CD4-positive, alpha-beta T cell treated with Interleukin-1 beta for 1 hour (primary cell): ENCODE results near the gene MAJIN.

Experiments
- DNase-seq, 2 donors: peaks; one replicate each; pipeline ENCODE4 v3.0.0-alpha.2; 2020 to 2022

MAJIN gene

DNA sequence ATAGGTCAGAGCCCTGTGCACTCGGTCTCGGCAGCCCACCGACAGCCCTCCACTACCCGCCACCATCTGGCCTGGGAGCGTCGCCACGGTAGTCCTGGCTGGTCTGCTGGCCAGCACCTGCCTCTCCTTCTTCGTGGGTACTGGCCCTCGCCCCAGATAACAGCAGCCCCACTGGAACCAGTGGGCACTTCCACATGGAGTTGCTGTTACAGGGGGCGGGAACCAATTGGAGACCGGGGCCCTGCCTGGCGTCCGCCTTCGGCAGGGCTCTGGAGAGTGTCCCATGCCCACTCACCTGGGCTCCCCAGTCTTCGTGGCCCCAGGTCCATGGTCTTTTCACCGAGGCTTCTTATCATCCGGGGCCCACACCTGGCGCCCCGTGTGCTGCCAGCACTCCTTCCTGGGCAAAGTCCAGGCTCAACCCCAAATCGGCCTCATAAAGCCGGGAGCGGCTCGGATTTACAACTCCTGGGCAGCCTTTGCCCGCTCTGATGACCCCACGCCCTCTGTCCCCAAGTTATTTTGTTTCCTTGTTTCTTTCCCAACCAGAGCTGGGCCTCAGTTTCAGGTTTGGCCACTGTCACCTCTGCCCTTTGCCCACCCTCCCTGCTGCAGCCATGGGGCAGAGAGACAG lies 80.6 kb downstream of the MAJIN start:
- no peak for DNase-seq

DNA sequence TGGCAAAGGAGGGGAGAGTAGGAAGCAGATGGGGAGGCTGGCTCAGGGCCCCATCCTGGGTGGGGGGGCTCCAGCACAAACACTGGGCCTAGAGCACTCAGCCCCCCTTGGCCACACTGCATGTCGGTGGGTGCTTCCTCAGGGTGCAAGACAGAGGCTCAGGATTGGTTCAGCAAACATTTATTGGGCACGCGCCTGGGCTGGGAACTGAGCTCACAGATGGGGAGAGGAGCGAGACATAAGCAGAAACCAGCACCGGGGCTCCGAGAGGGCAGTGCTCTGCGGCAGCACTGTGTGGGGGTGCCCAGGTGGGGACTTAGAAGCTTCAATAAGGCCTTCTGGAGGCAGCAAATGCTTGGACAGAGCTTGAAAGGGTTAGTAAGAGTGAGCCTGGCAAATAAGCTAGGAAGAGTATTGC lies 81.4 kb downstream of the MAJIN start:
- DNase-seq = no peak

DNA sequence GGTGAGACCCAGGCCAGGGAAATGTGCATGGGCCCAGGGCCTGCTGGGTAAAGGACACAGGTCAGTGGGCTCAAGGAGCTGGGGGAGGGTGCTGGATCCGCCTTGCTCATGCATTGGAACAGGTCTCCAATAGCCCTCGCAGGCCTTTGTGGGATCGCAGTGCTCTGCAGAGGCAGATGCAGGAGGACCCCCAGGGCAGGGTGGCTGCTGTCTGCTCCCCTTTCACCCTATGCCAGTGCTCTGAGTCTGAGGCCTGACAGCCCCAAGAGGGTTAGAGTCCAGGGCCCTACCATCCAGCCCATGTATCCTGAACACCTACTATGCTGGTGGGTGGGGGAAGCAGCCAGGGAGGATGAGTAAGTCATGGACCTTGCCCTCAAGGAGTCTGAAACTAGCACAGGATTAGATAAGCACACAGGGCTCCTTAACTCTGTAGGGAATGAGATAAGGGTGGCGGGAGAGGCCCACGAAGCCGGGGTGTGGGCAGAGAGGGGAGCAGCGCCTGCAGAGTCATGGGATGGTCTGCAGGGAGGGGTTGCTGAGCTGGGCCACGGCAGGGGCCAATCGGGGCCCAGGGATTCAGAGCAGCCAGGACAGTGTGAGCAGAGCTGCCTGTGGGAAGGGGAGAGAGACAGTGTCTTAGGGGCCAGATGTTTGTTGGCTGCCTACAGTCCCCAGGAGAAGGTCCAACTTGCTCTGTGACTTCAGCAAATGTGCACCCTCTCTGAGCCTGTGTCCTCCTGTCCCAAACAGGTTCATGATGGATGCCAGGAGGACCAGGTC lies 83.0 kb downstream of the MAJIN start:
- DNase-seq = no peak

DNA sequence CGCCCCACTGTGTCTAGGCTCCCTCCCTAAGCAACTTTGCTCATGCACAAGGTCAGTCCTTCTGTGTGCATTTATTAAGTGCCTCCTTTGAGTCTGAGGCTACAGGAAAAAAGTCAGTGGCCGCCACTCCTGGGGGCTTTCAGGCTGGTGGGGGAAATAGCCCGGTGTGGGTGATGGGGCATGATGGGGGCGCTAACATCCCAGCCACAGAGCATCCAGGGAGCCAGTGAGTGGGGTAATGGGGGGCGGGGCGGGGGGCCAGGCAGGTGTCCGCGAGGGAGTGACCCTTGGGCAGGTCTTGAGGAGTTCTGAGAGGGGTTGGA lies 83.5 kb downstream of the MAJIN start:
- no peak for DNase-seq
